Measurements from ENCODE around the gene PUM1. TPM values are rescaled to one million over a fixed set of nuclear protein-coding genes. Genes with fewer than 3 reads are reported as not detected.

Gene PUM1
- total RNA-seq, 1 donor from 2014 or later = 88.6 TPM

- no peaks in the 10 kb centered on the region for H3K27me3 ChIP-seq
- H3K27ac ChIP-seq = peak overlapping the region; percentile 57
- no peak overlapping the region for H3K4me3 ChIP-seq
- H3K9me3 ChIP-seq = no peaks in the 10 kb centered on the region
- no peaks in the 10 kb centered on the region for H3K36me3 ChIP-seq
- intact Hi-C loops (cut with DNase I) = no loop called here
- peaks cover 39% of the 10 kb centered on the region for H3K4me1 ChIP-seq
- TF ChIP-seq CTCF (IDR thresholded peaks at IDR 0.05) = no peak
- TF ChIP-seq POLR2AphosphoS5 (IDR thresholded peaks at IDR 0.05; ENCODE audit: insufficient read depth in 1 of 2, low read depth in 1 of 2) = peak in 1 of 2 donors; percentile 43
- no peak for TF ChIP-seq POLR2A (IDR thresholded peaks at IDR 0.05)
- no peak for DNase-seq (ENCODE audit: extremely low spot score in 2 of 2)
These were observed 163.5 kb downstream of the PUM1 start for GRCh38 chr1:30901798-30902581.

GRCh38 chr1:30900931-30901560 is 164.5 kb downstream of the PUM1 start:
- H3K4me1 ChIP-seq = peaks cover 32% of the 10 kb centered on the region
- H3K4me3 ChIP-seq = no peak overlapping the region
- no peaks in the 10 kb centered on the region for H3K36me3 ChIP-seq
- intact Hi-C loops (cut with DNase I) = no loop called here
- H3K27me3 ChIP-seq = no peaks in the 10 kb centered on the region
- TF ChIP-seq POLR2AphosphoS5 (IDR thresholded peaks at IDR 0.05; ENCODE audit: insufficient read depth in 1 of 2, low read depth in 1 of 2) (no peak), CTCF (IDR thresholded peaks at IDR 0.05) (no peak), POLR2A (IDR thresholded peaks at IDR 0.05) (no peak)
- no peak for DNase-seq (ENCODE audit: extremely low spot score in 2 of 2)
- no peaks in the 10 kb centered on the region for H3K9me3 ChIP-seq
- H3K27ac ChIP-seq = peak overlapping the region; percentile 57

GRCh38 chr1:30900486-30900885 is 165.0 kb downstream of the PUM1 start:
- H3K4me1 ChIP-seq = peaks cover 27% of the 10 kb centered on the region
- H3K27me3 ChIP-seq = no peaks in the 10 kb centered on the region
- DNase-seq (ENCODE audit: extremely low spot score in 2 of 2) = no peak
- no peaks in the 10 kb centered on the region for H3K36me3 ChIP-seq
- no peak overlapping the region for H3K27ac ChIP-seq
- H3K4me3 ChIP-seq = no peak overlapping the region
- H3K9me3 ChIP-seq = no peaks in the 10 kb centered on the region
- TF ChIP-seq POLR2A (IDR thresholded peaks at IDR 0.05) (no peak), POLR2AphosphoS5 (IDR thresholded peaks at IDR 0.05; ENCODE audit: insufficient read depth in 1 of 2, low read depth in 1 of 2) (no peak), CTCF (IDR thresholded peaks at IDR 0.05) (no peak)
- intact Hi-C loops (cut with DNase I) = no loop called here

GRCh38 chr1:30899577-30900389 is 165.7 kb downstream of the PUM1 start:
- Histone ChIP-seq H3K4me1 (peaks cover 27% of the 10 kb centered on the region), H3K9me3 (no peaks in the 10 kb centered on the region), H3K27ac (no peak overlapping the region), H3K4me3 (no peak overlapping the region), H3K36me3 (no peaks in the 10 kb centered on the region), H3K27me3 (no peaks in the 10 kb centered on the region)
- intact Hi-C loops (cut with DNase I) = no loop called here
- DNase-seq (ENCODE audit: extremely low spot score in 2 of 2) = no peak
- TF ChIP-seq CTCF (IDR thresholded peaks at IDR 0.05) (no peak), POLR2A (IDR thresholded peaks at IDR 0.05) (no peak), POLR2AphosphoS5 (IDR thresholded peaks at IDR 0.05; ENCODE audit: insufficient read depth in 1 of 2, low read depth in 1 of 2) (no peak)

Data from vagina (tissue), 2 donors.